CD14-positive monocyte (primary cell): ENCODE results near the gene CASTOR1. TPM values are rescaled to one million over a fixed set of nuclear protein-coding genes. Genes with fewer than 3 reads are reported as not detected.

ENCODE experiments used
- DNase-seq, 3 donors: peaks; one replicate each; pipeline ENCODE4 v3.0.0-alpha.2; 2011 to 2022
- H2AFZ ChIP-seq: 2 replicates; pipeline ENCODE4 v1.6.0; 2012; ENCODE audit warnings: mild to moderate bottlenecking, low read depth, low read length, inconsistent platforms; ENCODE audit not compliant: insufficient read depth, poor library complexity, severe bottlenecking
- H3K27ac ChIP-seq, 2 donors: 1 replicate in 1 of 2; 2 replicates in 1 of 2; pipeline ENCODE4 v1.5.1; 2012 to 2013; ENCODE audit warnings: low read length in 2 of 2, control low read depth in 1 of 2, inconsistent platforms in 1 of 2, low read depth in 1 of 2, mild to moderate bottlenecking in 1 of 2
- H3K27me3 ChIP-seq, 2 donors: one replicate each; pipeline versions ENCODE4 v1.6.0 to v1.6.1; 2011 to 2013; ENCODE audit warnings: low read length in 2 of 2; ENCODE audit not compliant: control insufficient read depth in 2 of 2, insufficient read depth in 2 of 2
- H3K36me3 ChIP-seq, 2 donors: replicated peaks in 1 of 2; 1 replicate in 1 of 2; 2 replicates in 1 of 2; pipeline versions ENCODE4 v1.5.1 to v1.6.1; 2012 to 2013; ENCODE audit warnings: low read length in 2 of 2, control low read depth in 1 of 2, inconsistent platforms in 1 of 2, mild to moderate bottlenecking in 1 of 2; ENCODE audit not compliant: insufficient read depth in 2 of 2, control insufficient read depth in 1 of 2
- H3K4me1 ChIP-seq, 2 donors: 1 replicate in 1 of 2; 2 replicates in 1 of 2; pipeline versions ENCODE4 v1.5.1 to v1.6.1; 2012 to 2013; ENCODE audit warnings: low read length in 2 of 2, control low read depth in 1 of 2, inconsistent platforms in 1 of 2, mild to moderate bottlenecking in 1 of 2, moderate library complexity in 1 of 2; ENCODE audit not compliant: insufficient read depth in 2 of 2, control insufficient read depth in 1 of 2
- H3K4me2 ChIP-seq: replicated peaks from 2 replicates; pipeline ENCODE3; 2012; ENCODE audit warnings: low read length, moderate library complexity, mild to moderate bottlenecking; ENCODE audit not compliant: poor library complexity, severe bottlenecking; ENCODE audit errors: extremely low read depth
- H3K4me3 ChIP-seq, 3 experiments: fragments of 200-600 bp in 1 of 3; sonication (generic) in 1 of 3; replicated peaks in 1 of 3; 1 replicate in 2 of 3; 2 replicates in 1 of 3; pipeline ENCODE4 v1.5.1; 2011 to 2013; ENCODE audit warnings: low read length in 3 of 3, mild to moderate bottlenecking in 3 of 3, control low read depth in 2 of 3, low read depth in 2 of 3, inconsistent platforms in 1 of 3, moderate library complexity in 1 of 3
- H3K79me2 ChIP-seq: 2 replicates; pipeline ENCODE4 v1.6.0; 2012; ENCODE audit warnings: mild to moderate bottlenecking, control low read depth, inconsistent platforms, low read length, moderate library complexity; ENCODE audit not compliant: insufficient read depth
- H3K9ac ChIP-seq: 2 replicates; pipeline ENCODE4 v1.6.0; 2017; ENCODE audit warnings: low read length, mild to moderate bottlenecking; ENCODE audit not compliant: insufficient read depth, poor library complexity, severe bottlenecking
- H3K9me3 ChIP-seq, 2 donors: replicated peaks in 1 of 2; 1 replicate in 1 of 2; 2 replicates in 1 of 2; pipeline versions ENCODE4 v1.5.1 to v1.6.1; 2012 to 2013; ENCODE audit warnings: low read length in 2 of 2, control low read depth in 1 of 2; ENCODE audit not compliant: control insufficient read depth in 1 of 2, insufficient read depth in 1 of 2
- H4K20me1 ChIP-seq: 2 replicates; pipeline ENCODE4 v1.6.0; 2012; ENCODE audit warnings: mild to moderate bottlenecking, low read length, control low read depth, moderate library complexity; ENCODE audit not compliant: insufficient read depth
- H3K27ac Mint-ChIP-seq, 7 donors: one replicate each; pipeline ENCODE4 v1.8.0; 2020; ENCODE audit warnings: mild to moderate bottlenecking in 7 of 7, mixed read lengths in 7 of 7, moderate library complexity in 6 of 7, inconsistent platforms in 2 of 7
- H3K27me3 Mint-ChIP-seq, 3 donors: one replicate each; pipeline ENCODE4 v1.8.0; 2021 to 2022; ENCODE audit warnings: low read depth in 3 of 3, mild to moderate bottlenecking in 3 of 3, mixed read lengths in 3 of 3, moderate library complexity in 3 of 3, inconsistent platforms in 1 of 3
- H3K36me3 Mint-ChIP-seq, 2 donors: one replicate each; pipeline ENCODE4 v1.8.0; 2020; ENCODE audit warnings: mixed read lengths in 2 of 2, inconsistent platforms in 1 of 2, mild to moderate bottlenecking in 1 of 2
- H3K4me1 Mint-ChIP-seq: one replicate; pipeline ENCODE4 v1.8.0; 2020; ENCODE audit warnings: mild to moderate bottlenecking, mixed read lengths
- H3K4me3 Mint-ChIP-seq, 2 donors: one replicate each; pipeline ENCODE4 v1.8.0; 2020; ENCODE audit warnings: mild to moderate bottlenecking in 2 of 2, mixed read lengths in 2 of 2, moderate library complexity in 1 of 2
- H3K9me3 Mint-ChIP-seq, 7 donors: one replicate each; pipeline ENCODE4 v1.8.0; 2020 to 2022; ENCODE audit warnings: mixed read lengths in 7 of 7, mild to moderate bottlenecking in 6 of 7, moderate library complexity in 6 of 7, inconsistent platforms in 2 of 7
- whole genome bisulfite sequencing: methylation state at CpG from one replicate; pipeline ENCODE4 v1.1.5; 2013; ENCODE audit warnings: missing lambda C conversion rate; ENCODE audit not compliant: insufficient coverage; 5-methylcytosine and 5-hydroxymethylcytosine counted together
- intact Hi-C, 2 donors: fragments of 100-400 bp; cut with micrococcal nuclease; formaldehyde crosslinking; loops; one replicate each; pipeline versions ENCODE4 v1.15.0 to v1.15.1; 2023
- polyA plus RNA-seq, 3 donors: library from polyadenylated mRNA; depleted of rRNA in 1 of 3; unstranded in 2 of 3; stranded (reverse) in 1 of 3; fragments of 300-500 nt in 2 of 3; fragments of >200 nt in 1 of 3; fragmentation: Illumina TruSeq in 2 of 3; gene quantifications; 1 replicate in 2 of 3; 2 replicates in 1 of 3; pipeline ENCODE4 v1.2.3, GENCODE V29; 2012 to 2021
- TF ChIP-seq, protein P1 (sequence below): fragments of 200-600 bp; IDR thresholded peaks from one replicate; pipeline ENCODE4 v1.8.0; 2022; ENCODE audit warnings: antibody characterized with exemption, mild to moderate bottlenecking

The CASTOR1 gene
- polyA plus RNA-seq, 3 donors, result 6.4 to 15.5 (median 6.5) TPM

DNA sequence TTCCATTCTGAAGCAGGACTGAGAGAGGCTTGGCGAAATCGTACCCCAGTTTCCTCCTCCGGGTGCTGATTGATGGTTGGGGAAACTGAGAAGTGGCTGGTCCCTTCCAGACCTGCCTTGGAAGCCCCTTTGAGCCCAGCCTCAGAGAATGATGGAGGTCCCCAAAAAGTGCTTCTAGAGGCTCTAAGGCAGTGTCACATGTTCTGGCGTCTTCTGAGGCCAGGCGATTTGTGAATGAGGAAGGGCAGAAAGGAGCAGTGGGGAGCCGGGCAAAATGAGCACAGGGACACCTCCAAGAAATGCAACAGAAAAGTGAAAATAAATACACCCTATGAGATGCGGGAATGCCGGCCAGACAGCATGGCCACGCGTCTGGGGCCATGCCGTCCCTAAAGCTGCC is 41.7 kb downstream of the CASTOR1 start:
- TF ChIP-seq, protein P1, sequence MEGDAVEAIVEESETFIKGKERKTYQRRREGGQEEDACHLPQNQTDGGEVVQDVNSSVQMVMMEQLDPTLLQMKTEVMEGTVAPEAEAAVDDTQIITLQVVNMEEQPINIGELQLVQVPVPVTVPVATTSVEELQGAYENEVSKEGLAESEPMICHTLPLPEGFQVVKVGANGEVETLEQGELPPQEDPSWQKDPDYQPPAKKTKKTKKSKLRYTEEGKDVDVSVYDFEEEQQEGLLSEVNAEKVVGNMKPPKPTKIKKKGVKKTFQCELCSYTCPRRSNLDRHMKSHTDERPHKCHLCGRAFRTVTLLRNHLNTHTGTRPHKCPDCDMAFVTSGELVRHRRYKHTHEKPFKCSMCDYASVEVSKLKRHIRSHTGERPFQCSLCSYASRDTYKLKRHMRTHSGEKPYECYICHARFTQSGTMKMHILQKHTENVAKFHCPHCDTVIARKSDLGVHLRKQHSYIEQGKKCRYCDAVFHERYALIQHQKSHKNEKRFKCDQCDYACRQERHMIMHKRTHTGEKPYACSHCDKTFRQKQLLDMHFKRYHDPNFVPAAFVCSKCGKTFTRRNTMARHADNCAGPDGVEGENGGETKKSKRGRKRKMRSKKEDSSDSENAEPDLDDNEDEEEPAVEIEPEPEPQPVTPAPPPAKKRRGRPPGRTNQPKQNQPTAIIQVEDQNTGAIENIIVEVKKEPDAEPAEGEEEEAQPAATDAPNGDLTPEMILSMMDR, result no peak
- Histone ChIP-seq H3K27ac (no peak overlapping the region), H3K9me3 (peaks cover 0 to 5% of the 10 kb centered on the region in 2 donors), H3K4me3 (no peak overlapping the region), H3K27me3 (peaks cover 13 to 45% of the 10 kb centered on the region in 2 donors), H3K79me2 (no peaks in the 10 kb centered on the region), H3K9ac (no peak overlapping the region), H3K4me1 (peaks cover 16 to 22% of the 10 kb centered on the region in 2 donors), H2AFZ (no peak overlapping the region), H3K4me2 (no peak overlapping the region), H3K36me3 (no peaks in the 10 kb centered on the region), H4K20me1 (no peaks in the 10 kb centered on the region)
- peaks cover 45 to 60% (median 51%) of the 10 kb centered on the region in 3 donors for H3K27me3 Mint-ChIP-seq
- peaks cover 30% of the 10 kb centered on the region for H3K4me1 Mint-ChIP-seq
- H3K36me3 Mint-ChIP-seq, result peaks cover 0 to 2% of the 10 kb centered on the region in 2 donors
- intact Hi-C loops, result loop anchor here in 1 of 2 donors (10.0 kb wide), 1 partner anchor 213 kb away; no protein-coding TSS in a partner anchor
- peak overlapping the region in 1 of 7 donors; percentile 68 for H3K27ac Mint-ChIP-seq
- WGBS, result 63% methylated on average over 8 of the region's 11 CpGs
- H3K9me3 Mint-ChIP-seq, result peaks cover 0 to 5% (median 0%) of the 10 kb centered on the region in 7 donors
- DNase-seq, result no peak
- peak overlapping the region in 1 of 2 donors; percentile 63 for H3K4me3 Mint-ChIP-seq

- Histone ChIP-seq H3K27me3 (peaks cover 13 to 45% of the 10 kb centered on the region in 2 donors), H4K20me1 (no peaks in the 10 kb centered on the region), H3K4me3 (peak overlapping the region in 1 of 3 experiments; percentile 53), H3K9ac (no peak overlapping the region), H3K79me2 (no peaks in the 10 kb centered on the region), H3K9me3 (peaks cover 0 to 5% of the 10 kb centered on the region in 2 donors), H3K27ac (no peak overlapping the region), H3K4me1 (peaks cover 15 to 20% of the 10 kb centered on the region in 2 donors), H3K4me2 (peak overlapping the region; percentile 67), H2AFZ (peak overlapping the region; percentile 71), H3K36me3 (no peaks in the 10 kb centered on the region)
- peaks cover 28% of the 10 kb centered on the region for H3K4me1 Mint-ChIP-seq
- no peak for DNase-seq
- no peak overlapping the region for H3K27ac Mint-ChIP-seq
- H3K9me3 Mint-ChIP-seq, result peaks cover 0 to 5% (median 0%) of the 10 kb centered on the region in 7 donors
- 4% methylated on average over 10 of the region's 15 CpGs for WGBS
- intact Hi-C loops, result loop anchor here in 1 of 2 donors (10.0 kb wide), 1 partner anchor 212 kb away; no protein-coding TSS in a partner anchor
- H3K4me3 Mint-ChIP-seq, result peak overlapping the region in 1 of 2 donors; percentile 90
- H3K27me3 Mint-ChIP-seq, result peaks cover 47 to 60% (median 51%) of the 10 kb centered on the region in 3 donors
- TF ChIP-seq, protein P1, result no peak
- H3K36me3 Mint-ChIP-seq, result peaks cover 0 to 2% of the 10 kb centered on the region in 2 donors
These were observed 42.4 kb downstream of the CASTOR1 start for GRCh38 chr22:30246814-30247376.
